Brain microvascular endothelial cell (primary cell): ENCODE data around the gene PELO.

Experiments
- DNase-seq: peaks from one replicate; pipeline ENCODE4 v3.0.0-alpha.2; 2020
- H3K27ac ChIP-seq: fragments of 250-450 bp; sonication (Bioruptor Pico); 2 replicates; pipeline ENCODE4 v1.5.1; 2020; ENCODE audit warnings: mild to moderate bottlenecking, moderate library complexity
- H3K27me3 ChIP-seq: fragments of 250-450 bp; sonication (Bioruptor Pico); replicated peaks from 2 replicates; pipeline ENCODE4 v1.5.1; 2020; ENCODE audit warnings: mild to moderate bottlenecking
- H3K36me3 ChIP-seq: fragments of 250-450 bp; sonication (Bioruptor Pico); replicated peaks from 2 replicates; pipeline ENCODE4 v1.5.1; 2020; ENCODE audit warnings: mild to moderate bottlenecking
- H3K4me3 ChIP-seq: 2 replicates; pipeline ENCODE4 v1.5.1; 2011; ENCODE audit warnings: low read depth, mild to moderate bottlenecking, control low read depth, low read length, moderate library complexity
- CTCF ChIP-seq: IDR thresholded peaks from 2 replicates; pipeline ENCODE4 v1.5.1; 2011; ENCODE audit warnings: low read depth, mild to moderate bottlenecking, moderate library complexity, low read length, control low read depth, inconsistent platforms; ENCODE audit errors: missing control alignments
- in situ Hi-C: cut with HindIII; loops from 2 replicates; pipeline ENCODE4 v1.10.0; 2017; ENCODE audit warnings: low sequenced_read_pairs, low pct_ligation_motif_present

PELO gene

GRCh38 chr5:52767217-52767743 is 20.4 kb upstream of the PELO start:
- in situ Hi-C loops: no loop called here

GRCh38 chr5:52767766-52768480 is 19.8 kb upstream of the PELO start:
- H3K27me3 ChIP-seq: no peaks in the 10 kb centered on the region
- H3K27ac ChIP-seq: no peak overlapping the region
- no peak overlapping the region for H3K4me3 ChIP-seq
- in situ Hi-C loops: no loop called here
- no peak for TF ChIP-seq CTCF
- no peak for DNase-seq
- H3K36me3 ChIP-seq: no peaks in the 10 kb centered on the region

More at GRCh38 chr5:52767217-52767743, 20.4 kb upstream of the PELO start:
- Histone ChIP-seq H3K4me3 (no peak overlapping the region), H3K27me3 (no peaks in the 10 kb centered on the region), H3K36me3 (no peaks in the 10 kb centered on the region), H3K27ac (no peak overlapping the region)
- no peak for DNase-seq
- TF ChIP-seq CTCF: no peak

DNA sequence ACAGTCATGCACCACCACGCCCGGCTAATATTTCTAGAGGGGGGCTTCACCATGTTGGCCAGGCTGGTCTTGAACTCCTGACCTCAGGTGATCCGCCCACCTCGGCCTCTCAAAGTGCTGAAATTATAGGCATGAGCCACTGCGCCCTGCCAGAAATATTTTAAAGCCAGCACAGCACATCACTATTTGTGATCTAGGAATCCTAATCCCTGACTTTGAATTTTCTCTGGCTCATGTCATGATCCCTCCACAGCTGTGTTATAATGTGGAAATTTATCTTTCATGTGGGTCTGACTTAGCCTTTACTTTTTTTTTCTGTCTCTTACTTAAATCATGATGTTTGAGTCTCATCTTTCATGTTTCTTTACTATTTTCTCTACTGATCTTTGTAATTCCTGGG is 18.7 kb upstream of the PELO start:
- no peak overlapping the region for H3K27ac ChIP-seq
- TF ChIP-seq CTCF: no peak
- in situ Hi-C loops: no loop called here
- no peaks in the 10 kb centered on the region for H3K36me3 ChIP-seq
- no peak for DNase-seq
- H3K4me3 ChIP-seq: no peak overlapping the region
- no peaks in the 10 kb centered on the region for H3K27me3 ChIP-seq

- Histone ChIP-seq H3K27ac (no peak overlapping the region), H3K27me3 (no peaks in the 10 kb centered on the region), H3K36me3 (no peaks in the 10 kb centered on the region), H3K4me3 (no peak overlapping the region)
- no peak for TF ChIP-seq CTCF
- no peak for DNase-seq
- in situ Hi-C loops: no loop called here
Measured at GRCh38 chr5:52770287-52770939, 17.3 kb upstream of the PELO start.

GRCh38 chr5:52771343-52772039 is 16.2 kb upstream of the PELO start:
- no peak for TF ChIP-seq CTCF
- Histone ChIP-seq H3K27ac (no peak overlapping the region), H3K36me3 (no peaks in the 10 kb centered on the region), H3K27me3 (no peaks in the 10 kb centered on the region), H3K4me3 (no peak overlapping the region)
- DNase-seq: no peak
- in situ Hi-C loops: no loop called here
